DMS79 treated with DMSO at 0.1 percent for 48 hours (cell line): ENCODE measurements around the gene ERMARD.
"Not testable (repeated sequence)": the region's sequence is repeated elsewhere in the genome, so short reads cannot be mapped to it uniquely, and the experiment has no call there.

ENCODE experiments used
- DNase-seq: peaks from one replicate; lab custom pipeline; 2025; lab: John Stamatoyannopoulos, UW

ERMARD gene

GRCh38 chr6:169738204-169738975 is 13.0 kb upstream of the ERMARD start:
- DNase-seq = peak; percentile 91

DNA sequence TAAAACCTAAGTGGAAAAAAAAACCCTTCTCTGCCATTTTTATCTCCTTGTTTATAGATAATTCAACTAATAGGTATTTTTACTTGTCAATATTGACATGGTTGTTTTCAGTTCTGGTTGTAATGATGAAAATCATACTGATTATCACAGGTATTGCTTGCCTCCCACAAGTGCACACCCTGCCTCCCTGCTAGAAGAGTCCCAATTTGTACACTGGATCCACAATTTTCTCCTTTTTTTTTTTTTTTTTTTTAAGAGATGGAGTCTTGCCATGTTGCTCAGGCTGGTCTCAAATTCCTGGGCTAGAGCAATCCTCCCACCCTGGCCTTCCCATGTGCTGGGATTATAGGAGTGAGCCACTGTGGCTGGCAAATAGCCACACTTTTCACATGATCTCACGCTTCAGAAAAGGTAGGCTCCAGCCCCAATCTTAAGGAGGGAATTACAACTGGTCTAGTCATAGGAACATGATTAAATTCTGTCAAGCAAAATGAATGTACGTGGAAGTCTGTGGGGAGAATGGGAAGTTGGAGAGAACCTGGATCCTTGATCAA is 12.4 kb upstream of the ERMARD start:
- DNase-seq = peak; percentile 73

DNA sequence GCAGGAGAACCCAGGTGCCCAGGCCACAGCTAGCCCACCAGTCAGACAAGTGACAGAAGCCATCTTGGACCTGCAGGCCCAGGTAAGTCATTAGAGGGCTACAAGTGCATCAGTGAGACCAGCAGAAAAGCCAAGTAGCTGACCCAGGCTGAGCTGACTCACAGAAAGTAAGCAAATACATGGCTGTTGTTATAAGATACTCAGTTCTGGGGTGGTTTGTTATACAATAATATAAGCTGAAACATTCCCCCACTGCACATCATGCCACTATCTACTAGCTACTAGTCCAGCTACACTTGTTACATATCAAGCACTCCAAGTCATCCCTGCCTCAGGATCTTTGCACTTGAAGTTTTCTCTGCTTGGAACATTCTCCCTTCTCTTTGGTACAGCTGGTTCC is 10.1 kb upstream of the ERMARD start:
- no peak for DNase-seq

- DNase-seq = no peak
These were observed 6.0 kb upstream of the ERMARD start for GRCh38 chr6:169745405-169745804.

- DNase-seq = no peak
These were observed 4.9 kb upstream of the ERMARD start for GRCh38 chr6:169746556-169746955.

- no peak for DNase-seq
These were observed 727 bp downstream of the ERMARD start for GRCh38 chr6:169752074-169752623.

DNA sequence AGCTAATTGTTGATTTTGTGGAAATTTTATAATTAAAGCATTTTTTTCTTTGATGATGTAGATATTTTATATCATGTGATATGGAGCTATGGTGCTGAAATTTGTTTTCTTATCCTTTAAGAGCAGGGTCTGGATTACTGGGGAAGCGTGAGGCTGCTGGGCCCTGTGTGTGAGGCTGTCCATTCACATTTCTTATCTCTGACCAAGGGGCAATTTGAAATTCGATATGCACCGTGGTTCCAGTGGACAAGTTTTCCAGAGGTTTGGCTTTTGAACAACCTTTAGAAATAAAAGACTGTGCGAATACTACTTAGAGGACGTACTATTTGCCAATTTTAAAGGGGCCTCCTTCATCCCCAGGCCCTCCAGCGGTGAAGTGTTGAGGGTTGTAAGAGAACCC is 3.7 kb downstream of the ERMARD start:
- no peak for DNase-seq

DNA sequence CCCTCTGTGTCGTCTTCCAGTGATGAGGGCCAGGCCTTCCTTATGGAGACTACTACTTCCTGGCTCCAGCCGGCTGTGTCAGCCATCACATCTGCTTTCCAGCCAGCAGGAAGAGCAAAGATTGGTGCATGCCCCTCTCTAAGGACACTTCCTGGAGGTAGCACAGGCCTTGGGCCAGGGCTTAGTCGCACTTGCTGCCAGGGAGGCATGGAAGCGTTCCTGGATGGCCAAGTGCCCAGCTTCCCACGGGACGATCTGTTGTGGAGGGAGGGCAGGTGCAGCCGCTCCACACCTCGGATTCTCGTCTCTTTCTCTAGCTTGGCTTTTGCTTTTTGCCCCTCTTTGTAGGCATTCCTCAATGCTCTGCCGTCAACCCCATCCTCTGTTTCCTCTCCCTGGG is 11.9 kb downstream of the ERMARD start:
- DNase-seq = no peak

DNA sequence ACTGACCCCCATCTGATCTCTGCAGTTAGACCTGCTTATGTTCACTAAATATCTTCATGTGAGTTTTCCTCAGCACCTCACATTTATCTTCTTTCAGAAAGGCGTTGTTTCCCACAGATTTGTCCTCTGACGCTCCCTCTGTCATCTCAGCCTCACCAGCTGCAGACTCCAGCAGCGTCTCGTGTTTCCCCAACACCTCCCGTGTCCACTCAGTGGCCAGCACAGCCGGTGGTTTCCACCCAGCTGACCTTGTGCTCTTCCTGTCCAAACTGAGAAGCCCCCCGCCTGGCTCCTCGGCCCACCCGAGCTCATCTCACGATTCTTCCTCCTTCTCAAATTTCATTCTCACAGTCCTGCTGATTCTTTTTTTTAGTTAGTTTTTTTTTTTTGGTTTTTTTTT is 12.5 kb downstream of the ERMARD start:
- no peak for DNase-seq

DNA sequence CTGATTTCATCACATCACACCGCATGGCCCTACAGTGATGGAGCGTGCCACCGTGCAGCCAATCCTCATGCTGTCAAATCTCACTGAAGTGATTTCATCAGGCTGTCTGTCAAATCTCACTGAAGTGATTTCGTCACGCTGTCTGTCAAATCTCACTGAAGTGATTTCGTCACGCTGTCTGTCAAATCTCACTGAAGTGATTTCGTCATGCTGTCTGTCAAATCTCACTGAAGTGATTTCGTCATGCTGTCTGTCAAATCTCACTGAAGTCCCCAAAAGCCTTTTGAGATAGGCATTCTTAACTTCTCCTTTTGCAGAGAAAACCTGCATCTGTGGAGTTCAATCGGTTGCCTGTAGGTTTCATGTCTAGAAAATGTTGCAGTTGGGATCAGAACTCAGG is 14.4 kb downstream of the ERMARD start:
- not testable (repeated sequence) for DNase-seq

GRCh38 chr6:169766232-169766631 is 14.8 kb downstream of the ERMARD start:
- no peak for DNase-seq

GRCh38 chr6:169766921-169767736 is 15.7 kb downstream of the ERMARD start:
- no peak for DNase-seq

DNA sequence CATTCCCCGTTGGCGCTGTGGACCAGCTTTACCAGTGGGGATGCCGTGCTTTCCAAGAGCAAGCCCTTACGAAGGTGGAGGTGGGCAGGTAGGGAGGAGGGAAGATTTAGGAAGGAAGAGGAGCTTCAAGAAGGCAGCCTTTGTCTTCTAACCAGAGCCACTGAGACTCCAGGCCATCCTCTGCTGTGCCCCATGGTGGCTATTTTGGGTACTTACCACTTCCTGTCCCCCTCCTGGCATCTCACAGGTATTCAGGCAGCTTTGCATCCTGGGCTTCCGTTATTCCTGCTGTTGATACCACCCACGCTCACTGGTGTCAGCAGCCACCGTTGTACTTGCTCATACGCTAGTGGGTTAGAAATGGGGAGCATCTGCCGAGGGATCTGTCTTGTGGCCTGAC is 22.9 kb downstream of the ERMARD start:
- no peak for DNase-seq

DNA sequence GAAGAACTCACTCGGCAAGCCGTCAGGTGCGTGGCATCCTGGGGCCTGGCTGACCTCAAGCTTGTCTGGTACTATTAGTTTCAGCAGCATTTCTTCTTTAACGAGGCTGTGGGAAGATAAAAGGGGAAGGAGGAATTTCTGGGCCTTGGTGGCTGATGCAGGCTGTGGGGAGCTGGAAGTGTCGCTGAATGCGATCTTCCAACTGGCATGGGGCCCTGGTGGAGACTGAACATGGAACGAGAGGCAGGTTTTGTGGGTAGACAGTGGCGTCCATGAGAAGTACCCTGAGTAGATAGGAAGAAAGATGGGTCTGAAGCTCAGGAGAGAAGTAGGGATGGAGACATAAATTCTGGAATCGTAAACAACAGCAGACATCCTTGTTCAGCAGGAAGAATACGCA is 23.9 kb downstream of the ERMARD start:
- no peak for DNase-seq

DNA sequence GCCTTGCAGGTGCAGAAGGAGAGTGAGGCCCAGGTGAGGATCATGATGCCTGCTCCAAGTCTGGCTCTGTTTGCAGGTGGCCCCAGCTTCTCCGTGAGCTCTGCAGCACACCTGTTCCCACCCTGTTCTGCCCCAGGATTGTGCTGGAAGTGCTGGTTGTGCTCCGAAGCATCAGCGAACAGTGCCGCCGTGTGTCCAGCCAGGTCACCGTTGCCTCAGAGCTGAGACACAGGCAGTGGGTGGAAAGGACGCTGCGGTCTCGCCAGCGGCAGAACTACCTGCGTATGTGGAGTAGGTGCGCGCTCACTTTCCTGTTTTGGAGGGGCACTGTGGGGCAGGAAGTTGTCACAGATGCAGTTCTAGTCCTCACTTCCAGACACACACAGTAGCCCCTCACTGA is 25.0 kb downstream of the ERMARD start:
- no peak for DNase-seq

DNA sequence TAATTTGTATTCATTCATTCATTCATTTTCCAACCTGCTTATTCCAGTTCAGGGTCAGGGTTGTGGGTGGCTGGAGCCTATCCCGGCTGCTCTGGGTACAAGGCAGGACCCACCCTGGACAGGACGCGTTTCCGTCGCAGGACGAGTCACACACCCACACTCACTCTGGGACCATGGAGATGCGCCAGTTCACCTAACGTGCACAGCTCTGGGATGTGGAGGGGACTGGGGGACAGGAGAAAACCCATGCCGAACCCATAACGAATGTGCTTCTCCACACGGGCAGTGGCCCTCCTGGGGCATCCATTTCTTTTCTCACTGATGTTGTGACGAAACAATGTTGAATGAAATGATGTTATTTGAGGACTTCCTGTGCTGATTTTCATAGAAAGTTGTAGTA is 26.5 kb downstream of the ERMARD start:
- DNase-seq = no peak

DNA sequence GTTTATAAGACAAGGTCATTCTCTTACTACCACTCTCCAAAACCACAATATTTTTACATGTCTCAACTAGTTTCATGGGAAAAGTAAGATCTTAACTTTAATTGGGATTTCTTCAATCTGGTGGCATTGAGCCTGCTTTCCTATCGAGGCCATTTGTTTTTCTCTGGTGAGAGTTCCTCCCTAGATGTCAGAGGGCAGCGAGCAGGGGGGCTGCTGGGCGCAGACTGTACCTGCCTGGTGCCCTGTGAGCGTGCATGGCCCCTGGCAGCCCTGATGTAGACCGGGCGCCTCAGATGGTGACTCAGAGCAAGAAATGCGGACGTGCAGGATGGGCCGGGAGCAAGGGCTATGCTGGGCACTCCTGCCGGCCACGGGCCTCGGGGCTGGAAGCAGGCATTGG is 27.2 kb downstream of the ERMARD start:
- DNase-seq = no peak

- no peak for DNase-seq
These were observed 27.8 kb downstream of the ERMARD start for GRCh38 chr6:169779092-169779815.

DNA sequence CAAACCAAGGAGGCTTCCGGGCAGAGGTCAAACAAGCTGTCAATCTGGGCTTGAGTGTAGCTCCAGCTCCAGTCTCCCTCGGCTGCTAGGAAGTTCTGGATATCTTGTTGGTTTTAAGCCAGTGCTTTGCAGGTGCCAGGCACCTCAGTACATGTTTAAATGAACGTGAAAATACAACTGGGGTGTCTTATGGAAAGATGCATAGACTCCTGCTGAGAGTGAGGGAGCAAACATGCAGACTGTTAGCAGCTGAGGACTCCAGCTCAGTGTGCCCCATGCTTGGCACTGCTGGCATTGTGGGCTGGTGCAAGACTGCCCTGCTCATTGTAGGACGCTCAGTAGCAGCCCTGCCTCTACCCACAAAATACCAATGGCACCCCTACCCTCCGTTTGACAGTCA is 28.5 kb downstream of the ERMARD start:
- DNase-seq = no peak

DNA sequence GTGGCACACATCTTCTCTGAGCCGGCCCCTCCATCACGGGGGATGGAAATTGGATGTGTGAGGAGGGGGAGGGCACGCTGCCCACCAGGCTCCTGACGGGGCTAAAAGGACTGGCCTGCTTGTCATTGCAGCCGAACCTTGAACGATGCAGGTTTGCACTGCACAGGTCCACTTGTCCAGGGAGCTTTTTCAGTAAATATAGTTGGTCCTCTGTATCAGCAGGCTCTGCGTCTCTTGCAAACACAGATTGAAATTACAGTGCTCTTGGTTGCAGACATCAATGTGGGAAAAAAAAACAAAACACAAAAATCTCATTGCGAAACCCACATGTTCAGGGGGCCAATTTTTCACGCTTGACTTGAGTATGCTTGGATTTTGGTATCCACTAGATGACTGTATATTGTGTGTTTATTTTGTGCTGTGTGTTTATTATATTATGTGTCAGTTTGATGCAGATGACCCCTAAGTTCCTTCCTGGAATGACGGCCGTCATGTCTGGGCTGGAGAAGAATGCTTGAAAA is 29.2 kb downstream of the ERMARD start:
- DNase-seq = no peak

- DNase-seq = no peak
These were observed 31.5 kb downstream of the ERMARD start for GRCh38 chr6:169782966-169783365.

GRCh38 chr6:169783401-169783800 is 32.0 kb downstream of the ERMARD start:
- DNase-seq = no peak
